H1 (cell line): ENCODE results near the gene FKTN.

Experiments
- BCL11A ChIP-seq, 2 experiments: IDR thresholded peaks; one replicate each; pipeline ENCODE4 v1.6.1; 2011; ENCODE audit warnings: low read depth in 2 of 2, low read length in 2 of 2, mild to moderate bottlenecking in 2 of 2
- GABPA ChIP-seq: IDR thresholded peaks from 2 replicates; pipeline ENCODE4 v1.6.1; 2011; ENCODE audit warnings: mild to moderate bottlenecking, low read length, moderate library complexity, borderline replicate concordance; ENCODE audit not compliant: insufficient read depth
- HDAC2 ChIP-seq, 2 experiments: fragments of 300-600 bp in 1 of 2; sonication (generic) in 1 of 2; IDR thresholded peaks; 2 replicates each; pipeline ENCODE4 v1.6.1; 2011 to 2012; ENCODE audit warnings: low read depth in 2 of 2, low read length in 2 of 2, mild to moderate bottlenecking in 2 of 2, moderate library complexity in 2 of 2, borderline replicate concordance in 1 of 2, inconsistent platforms in 1 of 2
- JUN ChIP-seq: IDR thresholded peaks from 2 replicates; pipeline ENCODE4 v1.6.1; 2011; ENCODE audit warnings: low read depth, mild to moderate bottlenecking, improper control_type of control experiment, low read length
- NRF1 ChIP-seq: IDR thresholded peaks from 2 replicates; pipeline ENCODE4 v1.6.1; 2011; ENCODE audit warnings: mild to moderate bottlenecking, low read depth, low read length, improper control_type of control experiment
- SAP30 ChIP-seq: fragments of 300-600 bp; sonication (generic); IDR thresholded peaks from 2 replicates; pipeline ENCODE4 v1.7.1; 2012; ENCODE audit warnings: low read length, moderate library complexity, mild to moderate bottlenecking, inconsistent platforms; ENCODE audit not compliant: insufficient read depth, insufficient replicate concordance
- TF ChIP-seq, protein P1 (sequence below), 3 experiments: IDR thresholded peaks; 1 replicate in 2 of 3; 2 replicates in 1 of 3; pipeline versions ENCODE4 v1.5.1 to v1.6.1; 2011; ENCODE audit warnings: low read length in 3 of 3, mild to moderate bottlenecking in 3 of 3, inconsistent platforms in 2 of 3, low read depth in 1 of 3, moderate library complexity in 1 of 3; ENCODE audit not compliant: insufficient read depth in 1 of 3; ENCODE audit errors: control extremely low read depth in 1 of 3

DNA sequence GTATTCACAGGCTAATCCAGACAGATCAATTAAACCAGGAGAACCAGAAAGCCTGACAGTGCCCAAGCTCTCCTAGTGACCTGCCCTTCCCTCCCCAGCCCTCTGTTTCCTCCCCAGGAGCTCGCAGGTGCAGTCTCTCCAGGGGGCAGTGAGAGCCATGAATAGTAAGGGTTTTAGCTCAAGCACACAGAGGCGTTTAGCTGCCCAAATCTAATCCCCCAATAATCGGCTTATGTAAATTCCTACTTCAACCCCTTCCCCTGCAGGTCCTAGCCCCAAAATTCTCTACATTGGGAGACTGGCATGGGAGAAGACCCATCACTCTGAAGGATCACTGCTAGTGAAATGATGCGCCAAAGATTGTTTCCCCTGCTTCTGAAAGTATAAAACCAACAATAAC is 93.9 kb downstream of the FKTN start:
- TF ChIP-seq JUN (no peak), BCL11A (IDR thresholded peaks at IDR 0.05; ENCODE audit: low read depth in 2 of 2, low read length in 2 of 2) (no peak), GABPA (no peak), NRF1 (no peak), HDAC2 (IDR thresholded peaks at IDR 0.05; ENCODE audit: borderline replicate concordance in 1 of 2, low read depth in 2 of 2, low read length in 2 of 2) (peak in 1 of 2 experiments; percentile 80; a peak in 1 of 4 replicates), SAP30 (no peak)
- TF ChIP-seq, protein P1, sequence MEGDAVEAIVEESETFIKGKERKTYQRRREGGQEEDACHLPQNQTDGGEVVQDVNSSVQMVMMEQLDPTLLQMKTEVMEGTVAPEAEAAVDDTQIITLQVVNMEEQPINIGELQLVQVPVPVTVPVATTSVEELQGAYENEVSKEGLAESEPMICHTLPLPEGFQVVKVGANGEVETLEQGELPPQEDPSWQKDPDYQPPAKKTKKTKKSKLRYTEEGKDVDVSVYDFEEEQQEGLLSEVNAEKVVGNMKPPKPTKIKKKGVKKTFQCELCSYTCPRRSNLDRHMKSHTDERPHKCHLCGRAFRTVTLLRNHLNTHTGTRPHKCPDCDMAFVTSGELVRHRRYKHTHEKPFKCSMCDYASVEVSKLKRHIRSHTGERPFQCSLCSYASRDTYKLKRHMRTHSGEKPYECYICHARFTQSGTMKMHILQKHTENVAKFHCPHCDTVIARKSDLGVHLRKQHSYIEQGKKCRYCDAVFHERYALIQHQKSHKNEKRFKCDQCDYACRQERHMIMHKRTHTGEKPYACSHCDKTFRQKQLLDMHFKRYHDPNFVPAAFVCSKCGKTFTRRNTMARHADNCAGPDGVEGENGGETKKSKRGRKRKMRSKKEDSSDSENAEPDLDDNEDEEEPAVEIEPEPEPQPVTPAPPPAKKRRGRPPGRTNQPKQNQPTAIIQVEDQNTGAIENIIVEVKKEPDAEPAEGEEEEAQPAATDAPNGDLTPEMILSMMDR (IDR thresholded peaks at IDR 0.05; ENCODE audit: control extremely low read depth in 1 of 3, insufficient read depth in 1 of 3, low read depth in 1 of 3, low read length in 3 of 3), result no peak
